HG03558 (cell line): ENCODE measurements around the gene CACNG7.
"Not testable (repeated sequence)": the region's sequence is repeated elsewhere in the genome, so short reads cannot be mapped to it uniquely, and the experiment has no call there.

ENCODE experiments used
- ATAC-seq: cut with Tn5 transposase; IDR thresholded peaks from one replicate; pipeline ENCODE4 v1.9.1; 2021; ENCODE audit warnings: moderate number of reproducible peaks; ENCODE audit not compliant: unreplicated experiment; ENCODE audit errors: extremely low read depth

Gene CACNG7

GRCh38 chr19:53908935-53909415, at the start of gene CACNG7:
CACNG7 (plus strand) TSS chr19:53909278; CDS start chr19:53912832, 3,554 bp downstream.
- no peak for ATAC-seq

- no peak for ATAC-seq
Measured at GRCh38 chr19:53864308-53864836, 44.7 kb upstream of the CACNG7 start.

GRCh38 chr19:53865523-53865917, 43.6 kb upstream of the CACNG7 start:
- no peak for ATAC-seq

GRCh38 chr19:53865918-53866864, 42.9 kb upstream of the CACNG7 start:
- no peak for ATAC-seq

GRCh38 chr19:53866865-53867224, 42.2 kb upstream of the CACNG7 start:
- no peak for ATAC-seq

- ATAC-seq: peak; percentile 69
Measured at GRCh38 chr19:53867225-53868090, 41.6 kb upstream of the CACNG7 start, which contains the start of gene MYADM. MYADM (plus strand) TSS chr19:53867883; CDS start chr19:53873530, 5,647 bp downstream.

- ATAC-seq: no peak
Measured at GRCh38 chr19:53868091-53868891, 40.8 kb upstream of the CACNG7 start.

GRCh38 chr19:53868892-53869804, 39.9 kb upstream of the CACNG7 start:
- ATAC-seq: no peak

- not testable (repeated sequence) for ATAC-seq
Measured at GRCh38 chr19:53869805-53870484, 39.1 kb upstream of the CACNG7 start.

GRCh38 chr19:53870485-53870844, 38.6 kb upstream of the CACNG7 start:
- ATAC-seq: no peak

- ATAC-seq: no peak
Measured at GRCh38 chr19:53871454-53871853, 37.6 kb upstream of the CACNG7 start.

GRCh38 chr19:53872762-53873161, 36.3 kb upstream of the CACNG7 start:
- no peak for ATAC-seq

- no peak for ATAC-seq
Measured at GRCh38 chr19:53873773-53874605, 35.1 kb upstream of the CACNG7 start.

- no peak for ATAC-seq
Measured at GRCh38 chr19:53874606-53874990, 34.5 kb upstream of the CACNG7 start.

GRCh38 chr19:53875602-53876325, 33.3 kb upstream of the CACNG7 start:
- no peak for ATAC-seq

- ATAC-seq: no peak
Measured at GRCh38 chr19:53876651-53877224, 32.3 kb upstream of the CACNG7 start.
